Measurements from ENCODE around the gene ZSWIM8. TPM values are rescaled to one million over a fixed set of nuclear protein-coding genes. Genes with fewer than 3 reads are reported as not detected.

The ZSWIM8 gene
- 35.3 to 45.2 TPM (median 42.9 TPM) in 5 replicates for total RNA-seq (2022; extraction: Qiagen RNA extraction)

DNA sequence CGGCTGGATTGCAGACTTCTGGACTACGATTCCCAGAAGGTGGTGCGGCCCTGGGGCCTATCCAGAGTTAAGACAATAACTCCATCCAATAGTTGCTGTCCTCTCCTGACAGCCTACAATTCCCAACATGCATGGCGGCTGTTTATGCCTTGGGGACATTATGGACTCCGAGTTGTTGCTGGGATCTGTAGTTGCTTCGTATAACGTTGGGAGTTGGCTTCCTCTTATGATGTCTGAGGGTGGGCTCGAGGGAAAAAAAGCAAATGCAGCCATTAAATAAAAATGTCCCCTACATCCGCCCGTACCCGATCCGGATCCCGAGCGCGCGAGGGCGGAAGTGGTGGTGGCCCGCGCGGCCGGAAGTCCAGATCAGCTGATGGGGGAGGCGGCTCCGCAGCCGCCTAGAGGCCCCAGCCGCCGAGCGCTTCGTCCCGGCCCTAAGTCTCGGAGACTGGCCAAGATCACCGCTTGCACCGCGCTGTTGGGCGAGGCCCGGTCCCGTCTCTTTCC is at the start of gene ZSWIM8:
Gene ZSWIM8 (plus strand): TSS at position 396 of the 510 bp plus-strand sequence. CDS start 273 bp downstream, outside the sequence.

GRCh38 chr10:73743905-73744663 is 41.3 kb upstream of the ZSWIM8 start, which contains the start of gene SEC24C:
Gene SEC24C, plus strand, starts transcription at chr10:73744372. Its CDS starts 2,461 bp downstream, at chr10:73746833.

GRCh38 chr10:73781879-73782748 is 3.3 kb upstream of the ZSWIM8 start, which contains the start of gene CHCHD1:
Gene CHCHD1, plus strand, starts transcription at chr10:73782048. Its CDS starts 28 bp downstream, at chr10:73782076.

Other genes with a start within 250 kb of the ZSWIM8 start
- gene USP54, start 194.3 kb upstream of the ZSWIM8 start, total RNA-seq (2022; extraction: Qiagen RNA extraction) = 9.5 to 12.0 TPM (median 11.5 TPM) in 5 replicates
- not detected in 5 replicates for gene MYOZ1, start 144.1 kb upstream of the ZSWIM8 start, total RNA-seq (2022; extraction: Qiagen RNA extraction)
- gene SYNPO2L, start 129.6 kb upstream of the ZSWIM8 start, total RNA-seq (2022; extraction: Qiagen RNA extraction) = 0.01 to 0.03 TPM (median 0.03 TPM) in 3 of 5 replicates, not detected in the others
- 2.1 to 2.9 TPM (median 2.4 TPM) in 5 replicates for gene AGAP5, start 87.5 kb upstream of the ZSWIM8 start, total RNA-seq (2022; extraction: Qiagen RNA extraction)
- gene SEC24C, start 41.2 kb upstream of the ZSWIM8 start, total RNA-seq (2022; extraction: Qiagen RNA extraction) = 54.0 to 62.7 TPM (median 59.7 TPM) in 5 replicates
- gene CHCHD1, start 3.6 kb upstream of the ZSWIM8 start, total RNA-seq (2022; extraction: Qiagen RNA extraction) = 59.6 to 78.7 TPM (median 69.8 TPM) in 5 replicates
- gene NDST2, start 26.0 kb downstream of the ZSWIM8 start, total RNA-seq (2022; extraction: Qiagen RNA extraction) = 14.2 to 18.9 TPM (median 17.3 TPM) in 5 replicates
- gene CAMK2G, start 88.9 kb downstream of the ZSWIM8 start, total RNA-seq (2022; extraction: Qiagen RNA extraction) = 16.2 to 21.9 TPM (median 19.6 TPM) in 5 replicates
- 109 to 124 TPM (median 120 TPM) in 5 replicates for gene PLAU, start 125.5 kb downstream of the ZSWIM8 start, total RNA-seq (2022; extraction: Qiagen RNA extraction)
- 93.3 to 148 TPM (median 126 TPM) in 5 replicates for gene VCL, start 212.5 kb downstream of the ZSWIM8 start, total RNA-seq (2022; extraction: Qiagen RNA extraction)